HG03460 (cell line): Measurements from ENCODE around the gene PIK3R1.

ENCODE experiments used
- ATAC-seq: cut with Tn5 transposase; IDR thresholded peaks from one replicate; pipeline ENCODE4 v1.9.1; 2021; ENCODE audit not compliant: unreplicated experiment

PIK3R1 gene

GRCh38 chr5:68347536-68347935 lies 132.0 kb downstream of the PIK3R1 start:
- no peak for ATAC-seq

DNA sequence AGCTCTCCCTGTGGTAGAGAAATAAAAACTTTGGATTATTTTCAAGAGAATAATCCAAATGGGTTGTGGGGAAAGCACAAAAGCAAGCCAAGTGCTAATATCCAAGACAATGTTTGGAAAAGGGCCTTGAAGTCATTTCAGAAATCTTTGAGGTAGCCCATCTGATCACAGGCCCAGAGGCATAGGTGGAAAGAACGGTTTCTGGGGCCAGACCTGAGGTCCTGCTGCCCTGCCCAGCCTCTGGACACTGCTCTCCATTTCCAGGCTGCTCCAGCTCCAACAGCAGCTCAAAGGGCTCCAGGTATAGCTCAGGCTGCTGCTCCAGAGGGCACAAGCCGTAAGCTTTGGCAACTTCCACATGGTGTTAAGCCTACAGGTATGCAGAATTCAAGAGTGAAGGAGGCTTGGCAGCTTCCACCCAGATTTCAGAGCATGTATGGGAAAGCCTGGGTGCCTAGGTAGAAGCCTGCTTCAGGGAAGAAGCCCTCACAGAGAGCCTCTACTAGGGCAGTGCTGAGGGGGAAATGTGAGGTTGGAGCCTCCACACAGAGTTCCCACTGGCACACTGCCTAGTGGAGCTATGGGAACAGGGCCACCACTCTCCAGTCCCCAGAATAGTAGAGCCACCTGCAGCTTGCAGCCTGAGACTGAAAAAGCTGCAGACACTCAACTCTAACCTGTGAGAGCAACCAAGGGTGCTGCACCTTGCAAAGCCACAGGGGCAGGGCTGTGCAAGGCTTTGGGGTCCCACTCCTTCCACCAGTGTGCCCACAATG lies 133.1 kb downstream of the PIK3R1 start:
- ATAC-seq, result no peak

DNA sequence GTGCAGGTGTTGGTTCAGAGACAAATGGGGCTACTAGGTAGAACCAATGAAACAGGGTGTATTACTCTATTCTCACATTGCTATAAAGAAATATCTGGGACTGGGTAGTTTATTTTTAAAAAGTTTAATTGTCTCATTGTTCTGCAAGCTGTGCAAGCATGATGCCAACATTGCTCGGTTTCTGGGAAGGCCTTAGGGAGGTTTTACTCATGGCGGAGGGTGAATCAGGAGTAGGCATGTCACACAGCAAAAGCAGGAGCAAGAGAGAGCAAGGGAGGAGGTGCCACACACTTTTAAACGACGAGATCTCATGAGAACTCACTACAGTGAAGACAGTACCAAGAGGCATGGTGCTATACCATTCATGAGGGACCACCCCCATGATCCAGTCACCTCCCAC lies 134.6 kb downstream of the PIK3R1 start:
- no peak for ATAC-seq
